Uterus (tissue), 4 donors: Measurements from ENCODE around the gene FICD. TPM values are rescaled to one million over a fixed set of nuclear protein-coding genes. Genes with fewer than 3 reads are reported as not detected.

Experiments used
- DNase-seq, 2 donors: peaks; one replicate each; pipeline ENCODE4 v3.0.0-alpha.2; 2019 to 2020
- H3K27ac ChIP-seq, 2 donors: fragments of 200-600 bp; sonication (generic); 1 replicate in 1 of 2; 2 replicates in 1 of 2; pipeline ENCODE4 v1.5.1; 2016 to 2018
- H3K27me3 ChIP-seq, 2 donors: fragments of 200-600 bp; sonication (generic); one replicate each; pipeline ENCODE4 v1.5.1; 2018 to 2019; ENCODE audit warnings: control low read depth in 1 of 2
- H3K36me3 ChIP-seq, 2 donors: fragments of 200-600 bp; sonication (generic); one replicate each; pipeline ENCODE4 v1.5.1; 2019; ENCODE audit warnings: control low read depth in 1 of 2
- H3K4me1 ChIP-seq, 2 donors: fragments of 200-600 bp; sonication (generic); one replicate each; pipeline ENCODE4 v1.5.1; 2018 to 2019; ENCODE audit warnings: control low read depth in 1 of 2
- H3K4me3 ChIP-seq, 2 donors: fragments of 200-600 bp; sonication (generic); 1 replicate in 1 of 2; 2 replicates in 1 of 2; pipeline ENCODE4 v1.5.1; 2018 to 2019; ENCODE audit warnings: mild to moderate bottlenecking in 1 of 2
- H3K9me3 ChIP-seq, 2 donors: fragments of 200-600 bp; sonication (generic); one replicate each; pipeline ENCODE4 v1.5.1; 2019; ENCODE audit warnings: control low read depth in 1 of 2
- CTCF ChIP-seq, 4 experiments: fragments of 200-600 bp in 2 of 4; fragments of 450-650 bp in 2 of 4; sonication (generic) in 2 of 4; IDR thresholded peaks; one replicate each; pipeline ENCODE4 v1.5.1; 2016 to 2019; ENCODE audit warnings: antibody characterized with exemption in 4 of 4, mild to moderate bottlenecking in 2 of 4, moderate library complexity in 1 of 4
- POLR2A ChIP-seq, 2 donors: fragments of 450-650 bp; IDR thresholded peaks; one replicate each; pipeline ENCODE4 v1.6.1; 2016; ENCODE audit warnings: antibody characterized with exemption in 2 of 2, mild to moderate bottlenecking in 1 of 2, moderate library complexity in 1 of 2
- intact Hi-C: fragments of 100-400 bp; cut with DNase I; formaldehyde crosslinking; loops from one replicate; pipeline ENCODE4 v1.15.1; 2023; ENCODE audit warnings: low total_unique reads
- total RNA-seq, 4 donors: library from RNA; depleted of rRNA in 3 of 4; stranded (reverse); fragments of >200 nt in 3 of 4; gene quantifications; one replicate each; pipeline versions ENCODE4 v1.1.0 to v1.2.4, GENCODE V29; 2014 to 2023
- donor health status: DM: yes; HTN: yes; CAD: no.

FICD gene
- total RNA-seq, 4 donors from 2014 or later: 3.5 to 11.5 (median 4.3) TPM

GRCh38 chr12:108563136-108563803 lies 48.2 kb downstream of the FICD start:
- Histone ChIP-seq H3K4me1 (peaks cover 0 to 14% of the 10 kb centered on the region in 2 donors), H3K9me3 (no peaks in the 10 kb centered on the region), H3K27me3 (no peaks in the 10 kb centered on the region), H3K4me3 (peak overlapping the region; percentile 67 to 91), H3K36me3 (no peaks in the 10 kb centered on the region), H3K27ac (peak overlapping the region; percentile 87 to 92)
- peak; percentile 81 to 82 for DNase-seq
- TF ChIP-seq POLR2A (IDR thresholded peaks at IDR 0.05) (no peak), CTCF (IDR thresholded peaks at IDR 0.05) (peak; percentile 76 to 89 (median 85))
- intact Hi-C loops: loop anchor here (5.0 to 10.0 kb wide), 2 partner anchors 54 to 532 kb away; partner anchors contain the start of genes ALKBH2 and UNG

GRCh38 chr12:108563804-108564151 lies 48.7 kb downstream of the FICD start:
- intact Hi-C loops: loop anchor here (5.0 to 10.0 kb wide), 2 partner anchors 54 to 531 kb away; partner anchors contain the start of genes ALKBH2 and UNG
- TF ChIP-seq CTCF (IDR thresholded peaks at IDR 0.05): no peak
- TF ChIP-seq POLR2A (IDR thresholded peaks at IDR 0.05): no peak
- Histone ChIP-seq H3K27ac (peak overlapping the region; percentile 87 to 92), H3K4me3 (peak overlapping the region in 1 of 2 donors; percentile 91), H3K27me3 (no peaks in the 10 kb centered on the region), H3K36me3 (no peaks in the 10 kb centered on the region), H3K9me3 (no peaks in the 10 kb centered on the region), H3K4me1 (peaks cover 0 to 14% of the 10 kb centered on the region in 2 donors)
- DNase-seq: no peak

- no peak overlapping the region for H3K4me3 ChIP-seq
- intact Hi-C loops: loop anchor here (5.0 to 10.0 kb wide), 2 partner anchors 53 to 530 kb away; partner anchors contain the start of genes ALKBH2 and UNG
- no peaks in the 10 kb centered on the region for H3K9me3 ChIP-seq
- DNase-seq: no peak
- TF ChIP-seq POLR2A (IDR thresholded peaks at IDR 0.05) (no peak), CTCF (IDR thresholded peaks at IDR 0.05) (no peak)
- H3K27ac ChIP-seq: no peak overlapping the region
- H3K4me1 ChIP-seq: peaks cover 0 to 9% of the 10 kb centered on the region in 2 donors
- no peaks in the 10 kb centered on the region for H3K27me3 ChIP-seq
- H3K36me3 ChIP-seq: no peaks in the 10 kb centered on the region
Measured at GRCh38 chr12:108564724-108565123, 49.6 kb downstream of the FICD start.

- no peaks in the 10 kb centered on the region for H3K36me3 ChIP-seq
- no peak for DNase-seq
- H3K4me3 ChIP-seq: no peak overlapping the region
- no peaks in the 10 kb centered on the region for H3K9me3 ChIP-seq
- TF ChIP-seq CTCF (IDR thresholded peaks at IDR 0.05) (no peak), POLR2A (IDR thresholded peaks at IDR 0.05) (no peak)
- intact Hi-C loops: loop anchor here (10.0 kb wide), 1 partner anchor 530 kb away; the partner anchor contains the start of genes ALKBH2 and UNG
- H3K27me3 ChIP-seq: no peaks in the 10 kb centered on the region
- peaks cover 0 to 5% of the 10 kb centered on the region in 2 donors for H3K4me1 ChIP-seq
- peak overlapping the region in 1 of 2 donors; percentile 8 for H3K27ac ChIP-seq
Measured at GRCh38 chr12:108565146-108565545, 50.1 kb downstream of the FICD start.

- Histone ChIP-seq H3K9me3 (no peaks in the 10 kb centered on the region), H3K4me3 (no peak overlapping the region), H3K27ac (peak overlapping the region in 1 of 2 donors; percentile 26), H3K36me3 (no peaks in the 10 kb centered on the region), H3K4me1 (peaks cover 0 to 3% of the 10 kb centered on the region in 2 donors), H3K27me3 (no peaks in the 10 kb centered on the region)
- DNase-seq: peak; percentile 40 to 44
- intact Hi-C loops: loop anchor here (10.0 kb wide), 1 partner anchor 529 kb away; the partner anchor contains the start of genes ALKBH2 and UNG
- no peak for TF ChIP-seq POLR2A (IDR thresholded peaks at IDR 0.05)
- no peak for TF ChIP-seq CTCF (IDR thresholded peaks at IDR 0.05)
Measured at GRCh38 chr12:108565976-108566375, 50.9 kb downstream of the FICD start.
